ENCODE measurements around the gene MRPL48. TPM values are rescaled to one million over a fixed set of nuclear protein-coding genes. Genes with fewer than 3 reads are reported as not detected.

The MRPL48 gene
- total RNA-seq, 6 experiments from 2014 or later = 15.9 to 26.7 (median 18.2) TPM

DNA sequence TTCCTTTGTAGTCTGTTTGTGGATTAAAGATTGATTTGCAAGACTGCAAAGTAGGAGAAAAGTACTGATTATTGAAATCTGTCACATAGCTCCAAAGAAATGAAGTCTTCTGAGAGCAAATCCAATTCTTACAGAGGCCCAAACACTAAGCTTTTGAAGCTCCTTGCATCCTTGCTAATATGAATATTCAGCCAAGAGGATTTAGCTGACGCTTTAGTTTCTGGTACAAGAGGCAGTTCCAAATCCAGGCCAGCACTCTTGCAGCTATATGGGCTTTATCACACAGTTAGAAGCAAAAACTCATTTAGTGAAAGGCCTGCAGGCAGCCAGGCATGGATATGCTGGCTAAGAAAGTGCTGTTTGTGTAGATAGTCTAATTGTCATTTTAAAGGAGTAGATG is 101.9 kb downstream of the MRPL48 start:
- Histone ChIP-seq H3K27ac (no peak overlapping the region), H3K9me3 (no peaks in the 10 kb centered on the region), H3K36me3 (peaks cover 0 to 67% (median 4%) of the 10 kb centered on the region in 4 donors), H3K4me3 (no peak overlapping the region), H3K4me1 (no peaks in the 10 kb centered on the region), H3K27me3 (no peaks in the 10 kb centered on the region)
- ATAC-seq = no peak
- no peak for TF ChIP-seq POLR2A (IDR thresholded peaks at IDR 0.05)
- TF ChIP-seq, protein P1, sequence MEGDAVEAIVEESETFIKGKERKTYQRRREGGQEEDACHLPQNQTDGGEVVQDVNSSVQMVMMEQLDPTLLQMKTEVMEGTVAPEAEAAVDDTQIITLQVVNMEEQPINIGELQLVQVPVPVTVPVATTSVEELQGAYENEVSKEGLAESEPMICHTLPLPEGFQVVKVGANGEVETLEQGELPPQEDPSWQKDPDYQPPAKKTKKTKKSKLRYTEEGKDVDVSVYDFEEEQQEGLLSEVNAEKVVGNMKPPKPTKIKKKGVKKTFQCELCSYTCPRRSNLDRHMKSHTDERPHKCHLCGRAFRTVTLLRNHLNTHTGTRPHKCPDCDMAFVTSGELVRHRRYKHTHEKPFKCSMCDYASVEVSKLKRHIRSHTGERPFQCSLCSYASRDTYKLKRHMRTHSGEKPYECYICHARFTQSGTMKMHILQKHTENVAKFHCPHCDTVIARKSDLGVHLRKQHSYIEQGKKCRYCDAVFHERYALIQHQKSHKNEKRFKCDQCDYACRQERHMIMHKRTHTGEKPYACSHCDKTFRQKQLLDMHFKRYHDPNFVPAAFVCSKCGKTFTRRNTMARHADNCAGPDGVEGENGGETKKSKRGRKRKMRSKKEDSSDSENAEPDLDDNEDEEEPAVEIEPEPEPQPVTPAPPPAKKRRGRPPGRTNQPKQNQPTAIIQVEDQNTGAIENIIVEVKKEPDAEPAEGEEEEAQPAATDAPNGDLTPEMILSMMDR (IDR thresholded peaks at IDR 0.05) = no peak
- WGBS (ENCODE audit: insufficient coverage, low coverage, low lambda C conversion rate, missing lambda C conversion rate) = 89% methylated on average over 1 of the region's 1 CpG
- DNase-seq = no peak
- intact Hi-C loops (cut with DNase I) = no loop called here

DNA sequence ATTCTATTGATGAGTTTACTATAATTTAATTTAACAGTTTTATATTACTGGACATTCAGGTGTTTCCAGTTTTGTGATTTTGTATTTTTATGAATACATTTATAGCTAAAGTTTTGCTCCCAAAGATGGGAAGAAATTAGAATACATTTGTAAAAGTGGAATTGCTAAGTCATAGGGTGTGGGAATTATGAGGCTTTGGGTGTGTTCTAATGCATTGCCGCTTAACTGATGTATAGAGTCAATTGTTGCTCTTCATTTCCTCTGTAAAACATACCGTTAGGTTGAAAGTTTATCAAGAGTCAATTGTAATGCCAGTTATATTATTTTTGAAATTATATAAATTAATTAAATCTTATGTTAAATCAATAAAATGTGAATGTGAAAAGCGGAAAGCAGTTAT is 105.4 kb downstream of the MRPL48 start:
- H3K9me3 ChIP-seq = no peaks in the 10 kb centered on the region
- no peak for ATAC-seq
- DNase-seq = no peak
- 96% methylated on average over 3 of the region's 3 CpGs for WGBS (ENCODE audit: insufficient coverage, low coverage, low lambda C conversion rate, missing lambda C conversion rate)
- no peaks in the 10 kb centered on the region for H3K4me1 ChIP-seq
- H3K36me3 ChIP-seq = peaks cover 0 to 55% (median 4%) of the 10 kb centered on the region in 4 donors
- H3K4me3 ChIP-seq = no peak overlapping the region
- TF ChIP-seq, protein P1 (IDR thresholded peaks at IDR 0.05) = no peak
- TF ChIP-seq POLR2A (IDR thresholded peaks at IDR 0.05) = no peak
- no peak overlapping the region for H3K27ac ChIP-seq
- H3K27me3 ChIP-seq = no peaks in the 10 kb centered on the region
- intact Hi-C loops (cut with DNase I) = no loop called here

DNA sequence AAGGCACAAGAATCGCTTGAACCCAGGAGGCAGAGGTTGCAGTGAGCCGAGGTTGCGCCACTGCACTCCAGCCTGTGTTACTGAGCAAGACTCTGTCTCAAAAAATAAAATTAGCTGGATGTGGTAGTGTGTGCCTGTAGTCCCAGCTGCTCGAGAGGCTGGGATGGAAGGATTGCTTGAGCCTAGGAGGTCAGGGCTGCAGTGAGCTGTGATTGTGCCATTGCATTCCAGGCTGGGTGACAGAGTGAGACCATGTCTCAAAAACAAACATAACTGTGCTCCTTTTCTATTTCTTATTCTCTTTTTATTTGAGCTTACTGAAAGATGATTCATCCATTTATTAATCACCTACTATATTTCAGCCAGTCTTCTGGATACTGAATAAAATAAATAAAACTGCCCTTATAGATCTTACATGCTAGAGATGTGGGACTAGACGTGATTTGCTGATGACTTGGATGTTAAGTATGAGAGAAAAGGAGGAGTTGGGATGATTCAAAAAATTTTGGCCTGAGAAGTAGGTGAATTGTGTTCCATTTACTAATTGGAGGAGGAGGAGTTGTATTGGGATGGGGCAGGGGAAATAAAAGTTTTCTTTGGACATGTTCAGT is 107.2 kb downstream of the MRPL48 start:
- Histone ChIP-seq H3K4me3 (no peak overlapping the region), H3K36me3 (peaks cover 0 to 51% (median 6%) of the 10 kb centered on the region in 4 donors), H3K27me3 (no peaks in the 10 kb centered on the region), H3K4me1 (no peaks in the 10 kb centered on the region), H3K27ac (no peak overlapping the region), H3K9me3 (no peaks in the 10 kb centered on the region)
- DNase-seq = no peak
- intact Hi-C loops (cut with DNase I) = no loop called here
- 93% methylated on average over 4 of the region's 5 CpGs for WGBS (ENCODE audit: insufficient coverage, low coverage, low lambda C conversion rate, missing lambda C conversion rate)
- TF ChIP-seq, protein P1 (IDR thresholded peaks at IDR 0.05) = no peak
- no peak for TF ChIP-seq POLR2A (IDR thresholded peaks at IDR 0.05)
- no peak for ATAC-seq

DNA sequence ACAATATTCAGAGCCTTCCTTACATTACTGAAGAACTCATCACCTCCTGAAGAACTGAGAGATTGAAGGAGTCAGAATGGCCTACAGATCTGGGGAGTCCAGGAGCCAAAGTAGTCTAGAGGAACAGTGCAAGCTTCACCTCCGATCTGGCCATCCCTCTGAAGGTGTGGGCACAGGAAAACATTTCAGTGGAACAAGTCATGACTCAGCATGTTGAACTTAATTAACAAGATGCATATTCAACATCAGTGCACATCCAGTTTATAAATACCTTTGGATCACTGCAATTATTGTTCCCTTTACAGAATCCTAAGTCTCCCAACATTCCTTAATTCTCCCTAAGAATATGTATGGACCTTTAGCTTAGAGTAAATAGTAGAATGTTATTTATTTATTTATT is 114.6 kb downstream of the MRPL48 start:
- Histone ChIP-seq H3K9me3 (no peaks in the 10 kb centered on the region), H3K27me3 (no peaks in the 10 kb centered on the region), H3K4me3 (no peak overlapping the region), H3K4me1 (no peaks in the 10 kb centered on the region), H3K36me3 (peaks cover 0 to 32% (median 7%) of the 10 kb centered on the region in 4 donors), H3K27ac (no peak overlapping the region)
- TF ChIP-seq POLR2A (IDR thresholded peaks at IDR 0.05) = no peak
- TF ChIP-seq, protein P1 (IDR thresholded peaks at IDR 0.05) = no peak
- no peak for DNase-seq
- ATAC-seq = no peak
- intact Hi-C loops (cut with DNase I) = no loop called here
- WGBS (ENCODE audit: insufficient coverage, low coverage, low lambda C conversion rate, missing lambda C conversion rate) = 100% methylated on average over 1 of the region's 1 CpG
